Neural crest cell (in vitro differentiated cells): Measurements from ENCODE around the gene CCN6. TPM values are rescaled to one million over a fixed set of nuclear protein-coding genes. Genes with fewer than 3 reads are reported as not detected.

Experiments used
- DNase-seq: peaks from one replicate; pipeline ENCODE4 v3.0.0; 2021; ENCODE audit warnings: low read depth, mixed read lengths, low spot score
- H3K27ac Mint-ChIP-seq: one replicate; pipeline ENCODE4 v1.8.0; 2021; ENCODE audit warnings: mild to moderate bottlenecking, mixed read lengths; ENCODE audit not compliant: unreplicated experiment
- H3K27me3 Mint-ChIP-seq: 2 replicates; pipeline ENCODE4 v1.8.0; 2021; ENCODE audit warnings: low read depth, mild to moderate bottlenecking, mixed read lengths
- H3K36me3 Mint-ChIP-seq: 2 replicates; pipeline ENCODE4 v1.8.0; 2021; ENCODE audit warnings: low read depth, mild to moderate bottlenecking, mixed read lengths
- H3K4me1 Mint-ChIP-seq: 2 replicates; pipeline ENCODE4 v1.8.0; 2021; ENCODE audit warnings: mixed read lengths
- H3K4me3 Mint-ChIP-seq: one replicate; pipeline ENCODE4 v1.8.0; 2021; ENCODE audit warnings: mild to moderate bottlenecking, mixed read lengths
- H3K9me3 Mint-ChIP-seq: 2 replicates; pipeline ENCODE4 v1.8.0; 2021; ENCODE audit warnings: mixed read lengths
- CTCF ChIP-seq: fragments of 200-600 bp; sonication (generic); conservative IDR thresholded peaks from 2 replicates; pipeline ENCODE4 v1.5.0; 2021; ENCODE audit warnings: antibody characterized with exemption, mild to moderate bottlenecking
- total RNA-seq: library from RNA; stranded (reverse); gene quantifications from 2 replicates; pipeline ENCODE4 v1.2.1, GENCODE V29; 2021

Gene CCN6
- total RNA-seq, 1 donor from 2014 or later: not detected

DNA sequence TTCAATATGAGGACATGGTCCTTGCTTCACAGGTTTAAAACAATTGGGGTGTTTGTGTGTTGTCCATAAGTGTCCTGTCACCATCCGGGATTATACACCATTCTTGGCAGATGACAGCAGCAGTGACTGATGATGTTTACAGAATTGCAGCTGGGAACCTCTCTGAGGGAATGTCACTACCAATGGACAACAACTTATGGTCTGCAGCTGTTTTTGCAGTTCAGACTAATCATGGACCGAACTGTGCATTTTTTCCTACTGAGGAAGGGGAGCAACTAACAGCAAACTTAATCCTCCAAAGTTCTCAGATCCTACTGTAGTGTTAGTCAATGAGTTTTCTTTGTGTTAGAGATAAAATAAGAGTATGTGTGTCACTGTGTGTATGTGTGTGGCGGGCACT, 59.5 kb downstream of the CCN6 start:
- H3K27ac Mint-ChIP-seq: no peak overlapping the region
- peaks cover 3% of the 10 kb centered on the region for H3K36me3 Mint-ChIP-seq
- no peaks in the 10 kb centered on the region for H3K27me3 Mint-ChIP-seq
- H3K4me3 Mint-ChIP-seq: no peak overlapping the region
- no peak for TF ChIP-seq CTCF
- H3K4me1 Mint-ChIP-seq: peaks cover 11% of the 10 kb centered on the region
- no peaks in the 10 kb centered on the region for H3K9me3 Mint-ChIP-seq
- DNase-seq: no peak

GRCh38 chr6:112113918-112114317, 60.0 kb downstream of the CCN6 start:
- no peak for TF ChIP-seq CTCF
- Mint-ChIP-seq H3K27ac (no peak overlapping the region), H3K4me3 (no peak overlapping the region), H3K36me3 (peaks cover 3% of the 10 kb centered on the region), H3K9me3 (no peaks in the 10 kb centered on the region), H3K27me3 (no peaks in the 10 kb centered on the region), H3K4me1 (peaks cover 9% of the 10 kb centered on the region)
- no peak for DNase-seq

DNA sequence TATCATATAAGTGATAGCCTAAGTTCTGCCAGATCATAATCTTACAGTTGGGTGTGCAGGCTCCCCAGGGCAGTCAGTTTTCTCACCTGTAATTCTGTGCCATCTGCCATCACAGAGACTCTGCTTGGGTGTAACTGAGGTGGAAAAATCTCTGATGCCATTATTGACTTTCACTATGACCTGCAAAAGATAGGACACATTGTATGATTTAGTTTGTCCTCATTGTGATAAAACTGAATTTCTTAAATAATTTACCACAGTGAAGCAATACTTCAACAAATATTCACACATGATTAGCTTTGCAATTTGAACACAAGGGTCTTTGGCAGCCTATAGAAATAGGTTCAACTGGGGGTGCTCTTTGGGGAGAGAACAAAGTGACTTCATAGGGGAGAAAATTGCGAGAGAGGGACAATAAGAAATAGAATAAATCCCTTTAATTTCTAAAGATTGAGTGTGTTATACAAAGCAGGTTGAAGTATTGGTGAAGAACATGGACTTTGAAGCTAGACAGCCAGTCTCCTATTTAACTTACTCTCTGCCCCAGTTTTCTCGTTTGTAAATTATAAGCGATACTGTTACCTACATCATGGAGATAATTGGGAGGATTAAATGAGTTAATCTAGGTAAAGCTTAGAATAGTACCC, 60.8 kb downstream of the CCN6 start:
- TF ChIP-seq CTCF: no peak
- H3K4me3 Mint-ChIP-seq: no peak overlapping the region
- no peaks in the 10 kb centered on the region for H3K27me3 Mint-ChIP-seq
- no peak for DNase-seq
- peaks cover 3% of the 10 kb centered on the region for H3K36me3 Mint-ChIP-seq
- peaks cover 1% of the 10 kb centered on the region for H3K4me1 Mint-ChIP-seq
- no peak overlapping the region for H3K27ac Mint-ChIP-seq
- no peaks in the 10 kb centered on the region for H3K9me3 Mint-ChIP-seq

GRCh38 chr6:112116221-112116620, 62.3 kb downstream of the CCN6 start:
- TF ChIP-seq CTCF: no peak
- no peak for DNase-seq
- Mint-ChIP-seq H3K4me1 (no peaks in the 10 kb centered on the region), H3K27ac (no peak overlapping the region), H3K4me3 (no peak overlapping the region), H3K9me3 (no peaks in the 10 kb centered on the region), H3K36me3 (peaks cover 3% of the 10 kb centered on the region), H3K27me3 (no peaks in the 10 kb centered on the region)

GRCh38 chr6:112117554-112117953, 63.6 kb downstream of the CCN6 start:
- TF ChIP-seq CTCF: no peak
- peaks cover 3% of the 10 kb centered on the region for H3K36me3 Mint-ChIP-seq
- H3K27ac Mint-ChIP-seq: peak overlapping the region; percentile 46
- H3K9me3 Mint-ChIP-seq: no peaks in the 10 kb centered on the region
- no peaks in the 10 kb centered on the region for H3K4me1 Mint-ChIP-seq
- no peak for DNase-seq
- no peak overlapping the region for H3K4me3 Mint-ChIP-seq
- H3K27me3 Mint-ChIP-seq: no peaks in the 10 kb centered on the region
